BJ (cell line): ENCODE measurements around the gene PPP1R12B. TPM values are rescaled to one million over a fixed set of nuclear protein-coding genes. Genes with fewer than 3 reads are reported as not detected.
"Not testable (repeated sequence)": the region's sequence is repeated elsewhere in the genome, so short reads cannot be mapped to it uniquely, and the experiment has no call there.

Source experiments
- CTCF ChIA-PET: fragments of 350-600 bp; formaldehyde crosslinking; extraction: SDS; loops from one replicate; lab custom pipeline; 2021; ENCODE audit warnings: antibody characterized with exemption, inconsistent platforms; lab: Yijun Ruan, JAX
- POLR2A ChIA-PET: fragments of 300-600 bp; sonication (Branson Sonifier 250); formaldehyde crosslinking; extraction: SDS; loops from one replicate; lab custom pipeline; 2021; ENCODE audit warnings: antibody characterized with exemption; lab: Charles Lee
- DNase-seq: peaks from one replicate; pipeline ENCODE4 v3.0.0-alpha.2; 2011; ENCODE audit warnings: low read depth
- H3K27me3 ChIP-seq: 2 replicates; pipeline ENCODE4 v1.6.0; 2011; ENCODE audit warnings: low read length; ENCODE audit not compliant: control insufficient read depth, insufficient read depth
- H3K36me3 ChIP-seq: 2 replicates; pipeline ENCODE4 v1.5.1; 2011; ENCODE audit warnings: low read length; ENCODE audit not compliant: control insufficient read depth, insufficient read depth
- H3K4me3 ChIP-seq: 2 replicates; pipeline ENCODE4 v1.5.1; 2011; ENCODE audit warnings: low read depth, mild to moderate bottlenecking, control low read depth, low read length
- polyA plus RNA-seq: library from polyadenylated mRNA; depleted of rRNA; stranded (reverse); fragments of >200 nt; gene quantifications from 2 replicates; pipeline ENCODE4 v1.2.3, GENCODE V29; 2011
- TF ChIP-seq, protein P1 (sequence below): IDR thresholded peaks from 2 replicates; pipeline ENCODE4 v1.5.1; 2011; ENCODE audit warnings: low read depth, mild to moderate bottlenecking, control low read depth, inconsistent platforms, low read length, moderate library complexity; ENCODE audit not compliant: insufficient read depth

PPP1R12B gene
- polyA plus RNA-seq, 1 experiment = 9.4 TPM

DNA sequence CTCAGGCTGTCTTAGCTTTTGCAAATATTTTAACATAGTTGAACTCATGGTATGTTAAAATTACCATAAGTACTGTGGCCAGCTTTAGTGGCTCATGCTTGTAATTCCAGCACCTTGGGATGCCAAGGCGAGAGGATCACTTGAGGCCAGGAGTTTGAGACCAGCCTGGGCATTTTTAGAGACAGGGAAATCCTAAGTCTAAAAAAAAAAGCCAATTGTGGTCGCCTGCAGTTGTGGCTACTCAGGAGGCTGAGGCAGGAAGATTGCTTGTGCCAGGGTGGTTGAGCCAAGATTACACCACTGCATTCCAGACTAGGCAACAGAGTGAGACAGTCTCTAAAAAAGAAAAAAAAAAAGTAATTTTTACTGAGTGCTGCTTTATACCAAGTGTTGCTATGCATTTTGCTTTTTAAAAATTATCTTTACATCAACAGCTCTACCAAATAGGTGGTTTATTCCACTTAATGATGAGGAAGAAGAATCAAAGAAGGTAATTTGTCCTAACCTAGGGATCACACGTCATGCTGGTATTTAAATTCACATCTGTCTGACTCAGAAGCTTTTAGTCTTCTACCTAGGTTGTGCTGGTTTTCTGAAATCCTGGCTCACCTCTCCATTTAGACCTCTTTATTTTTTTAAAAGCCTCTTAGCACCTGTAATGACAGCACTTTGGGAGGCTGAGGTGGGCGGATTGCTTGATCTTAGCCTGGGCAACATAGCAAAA is 16.8 kb downstream of the PPP1R12B start:
- no peaks in the 10 kb centered on the region for H3K36me3 ChIP-seq
- no peak for DNase-seq
- no peaks in the 10 kb centered on the region for H3K27me3 ChIP-seq
- CTCF ChIA-PET = interaction anchor here (0.6 to 1.0 kb wide), 3 partner anchors 15 to 243 kb away, joined by 3 read pairs; partner anchors contain the start of gene GPR37L1
- TF ChIP-seq, protein P1, sequence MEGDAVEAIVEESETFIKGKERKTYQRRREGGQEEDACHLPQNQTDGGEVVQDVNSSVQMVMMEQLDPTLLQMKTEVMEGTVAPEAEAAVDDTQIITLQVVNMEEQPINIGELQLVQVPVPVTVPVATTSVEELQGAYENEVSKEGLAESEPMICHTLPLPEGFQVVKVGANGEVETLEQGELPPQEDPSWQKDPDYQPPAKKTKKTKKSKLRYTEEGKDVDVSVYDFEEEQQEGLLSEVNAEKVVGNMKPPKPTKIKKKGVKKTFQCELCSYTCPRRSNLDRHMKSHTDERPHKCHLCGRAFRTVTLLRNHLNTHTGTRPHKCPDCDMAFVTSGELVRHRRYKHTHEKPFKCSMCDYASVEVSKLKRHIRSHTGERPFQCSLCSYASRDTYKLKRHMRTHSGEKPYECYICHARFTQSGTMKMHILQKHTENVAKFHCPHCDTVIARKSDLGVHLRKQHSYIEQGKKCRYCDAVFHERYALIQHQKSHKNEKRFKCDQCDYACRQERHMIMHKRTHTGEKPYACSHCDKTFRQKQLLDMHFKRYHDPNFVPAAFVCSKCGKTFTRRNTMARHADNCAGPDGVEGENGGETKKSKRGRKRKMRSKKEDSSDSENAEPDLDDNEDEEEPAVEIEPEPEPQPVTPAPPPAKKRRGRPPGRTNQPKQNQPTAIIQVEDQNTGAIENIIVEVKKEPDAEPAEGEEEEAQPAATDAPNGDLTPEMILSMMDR = no peak
- POLR2A ChIA-PET = no interaction called here
- H3K4me3 ChIP-seq = no peak overlapping the region

DNA sequence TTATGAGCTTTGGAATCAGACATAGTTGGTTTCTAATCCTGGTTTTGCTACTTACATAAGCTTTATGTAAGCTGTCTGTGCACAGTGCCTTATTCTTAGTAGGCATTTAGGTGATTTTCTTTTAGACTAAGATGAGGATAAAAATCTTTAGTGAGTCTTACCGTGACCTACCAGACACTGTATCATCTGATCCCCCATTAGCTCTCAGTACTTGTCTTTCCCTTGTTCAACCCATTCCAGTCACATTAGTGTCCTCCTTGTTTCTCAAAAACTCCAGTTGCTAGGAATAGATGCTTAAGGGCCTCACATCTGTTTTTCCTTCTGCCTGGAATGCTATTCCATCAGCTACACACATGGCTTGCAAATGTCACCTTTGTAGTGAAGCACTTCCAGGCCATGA is 18.8 kb downstream of the PPP1R12B start:
- H3K36me3 ChIP-seq = no peaks in the 10 kb centered on the region
- H3K4me3 ChIP-seq = no peak overlapping the region
- POLR2A ChIA-PET = no interaction called here
- CTCF ChIA-PET = interaction anchor here (0.7 kb wide), 1 partner anchor 14 kb away, joined by 3 read pairs; no protein-coding TSS in a partner anchor
- TF ChIP-seq, protein P1 = no peak
- DNase-seq = peak; percentile 84
- H3K27me3 ChIP-seq = no peaks in the 10 kb centered on the region

DNA sequence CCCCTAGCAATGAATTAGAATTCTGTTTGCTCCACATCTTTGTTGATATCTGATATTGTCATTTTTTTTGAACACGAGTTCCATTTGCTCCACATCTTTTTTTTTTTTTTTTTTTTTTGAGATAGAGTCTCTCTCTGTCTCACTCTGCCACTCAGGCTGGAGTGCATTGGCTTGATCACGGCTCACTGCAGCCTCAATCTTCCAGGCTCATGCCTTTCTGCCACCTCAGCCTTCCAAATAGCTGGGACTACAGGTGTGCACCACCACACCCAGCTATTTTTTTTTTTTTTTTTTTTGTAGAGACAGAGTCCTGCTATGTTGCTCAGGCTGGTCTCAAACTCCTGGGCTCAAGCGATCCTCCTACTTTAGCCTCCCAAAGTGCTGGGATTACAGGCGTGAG is 22.4 kb downstream of the PPP1R12B start:
- H3K27me3 ChIP-seq, H3K36me3 ChIP-seq, H3K4me3 ChIP-seq, CTCF ChIA-PET, POLR2A ChIA-PET, DNase-seq: not testable (repeated sequence)

DNA sequence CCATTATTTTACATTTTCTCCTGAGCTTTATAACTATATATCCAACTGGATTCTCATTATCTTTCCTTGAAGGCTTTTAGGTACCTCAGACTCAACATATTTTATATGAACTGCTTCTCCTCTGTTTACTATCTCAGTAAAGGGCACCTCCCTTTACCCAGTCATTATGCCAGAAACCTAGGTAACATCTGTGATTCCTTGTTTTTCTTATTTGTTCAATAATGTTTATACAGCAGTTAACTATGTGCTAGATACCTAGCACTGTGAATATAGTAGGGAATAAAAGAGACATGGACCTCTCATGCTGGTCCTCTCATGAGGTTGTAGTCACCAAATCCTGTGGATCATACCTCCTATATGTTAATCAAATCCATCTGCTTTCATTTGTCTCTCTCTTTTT is 25.6 kb downstream of the PPP1R12B start:
- CTCF ChIA-PET = no interaction called here
- Histone ChIP-seq H3K36me3 (no peaks in the 10 kb centered on the region), H3K27me3 (no peaks in the 10 kb centered on the region), H3K4me3 (no peak overlapping the region)
- TF ChIP-seq, protein P1 = no peak
- POLR2A ChIA-PET = no interaction called here
- no peak for DNase-seq

DNA sequence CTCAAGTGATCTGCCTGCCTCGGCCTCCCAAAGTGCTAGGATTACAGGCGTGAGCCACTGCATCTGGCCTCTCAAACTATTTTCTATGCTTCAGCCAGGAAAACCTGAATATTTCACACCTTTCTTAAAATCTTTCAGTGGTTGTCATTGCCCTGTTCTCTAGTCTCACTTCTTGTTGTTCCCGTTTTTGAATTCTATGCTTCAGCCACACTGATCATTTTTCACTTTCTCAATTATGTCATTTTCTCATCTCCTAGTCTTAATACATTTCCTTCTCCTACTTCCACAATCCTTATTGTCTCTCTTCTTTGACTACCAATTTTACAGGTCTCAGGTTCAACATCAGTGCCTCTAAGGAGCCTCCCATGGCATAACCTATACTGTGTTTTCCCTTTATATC is 26.7 kb downstream of the PPP1R12B start:
- H3K36me3 ChIP-seq, DNase-seq, CTCF ChIA-PET, H3K27me3 ChIP-seq, H3K4me3 ChIP-seq, POLR2A ChIA-PET: not testable (repeated sequence)

DNA sequence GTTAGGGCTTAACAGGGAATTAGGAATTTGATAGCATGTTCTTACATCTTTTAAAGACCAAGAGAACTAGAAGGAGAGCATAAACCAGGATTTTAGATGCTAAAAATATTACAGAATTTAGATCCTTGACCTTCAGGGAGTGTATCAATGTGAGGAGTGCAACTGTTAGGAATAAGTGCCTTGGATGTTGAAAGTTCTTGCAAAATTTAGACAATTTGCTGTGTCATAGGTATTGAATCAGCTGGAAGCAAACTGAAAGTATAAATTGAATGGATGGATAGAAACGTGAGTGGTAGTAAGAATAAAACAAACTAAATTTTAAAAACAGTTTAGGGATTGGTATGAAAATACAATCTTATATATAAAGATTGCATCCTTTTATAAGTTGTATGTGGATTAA is 27.7 kb downstream of the PPP1R12B start:
- POLR2A ChIA-PET = no interaction called here
- H3K36me3 ChIP-seq = no peaks in the 10 kb centered on the region
- no peak for DNase-seq
- no peaks in the 10 kb centered on the region for H3K27me3 ChIP-seq
- H3K4me3 ChIP-seq = no peak overlapping the region
- TF ChIP-seq, protein P1 = no peak
- CTCF ChIA-PET = no interaction called here
